Measurements from ENCODE around the gene FGF18. TPM values are rescaled to one million over a fixed set of nuclear protein-coding genes. Genes with fewer than 3 reads are reported as not detected.
A peak's percentile ranks its signal among the peaks of the same experiment; 100 is the strongest.
"Not testable (repeated sequence)": the region's sequence is repeated elsewhere in the genome, so short reads cannot be mapped to it uniquely, and the experiment has no call there.

FGF18 gene
- total and polyA plus RNA-seq, 9 of the 15 experiments (the other 6 are each of a cell fraction or from before 2014, with no cell fraction given): 0.05 to 0.18 (median 0.11) TPM; not detected in 6

DNA sequence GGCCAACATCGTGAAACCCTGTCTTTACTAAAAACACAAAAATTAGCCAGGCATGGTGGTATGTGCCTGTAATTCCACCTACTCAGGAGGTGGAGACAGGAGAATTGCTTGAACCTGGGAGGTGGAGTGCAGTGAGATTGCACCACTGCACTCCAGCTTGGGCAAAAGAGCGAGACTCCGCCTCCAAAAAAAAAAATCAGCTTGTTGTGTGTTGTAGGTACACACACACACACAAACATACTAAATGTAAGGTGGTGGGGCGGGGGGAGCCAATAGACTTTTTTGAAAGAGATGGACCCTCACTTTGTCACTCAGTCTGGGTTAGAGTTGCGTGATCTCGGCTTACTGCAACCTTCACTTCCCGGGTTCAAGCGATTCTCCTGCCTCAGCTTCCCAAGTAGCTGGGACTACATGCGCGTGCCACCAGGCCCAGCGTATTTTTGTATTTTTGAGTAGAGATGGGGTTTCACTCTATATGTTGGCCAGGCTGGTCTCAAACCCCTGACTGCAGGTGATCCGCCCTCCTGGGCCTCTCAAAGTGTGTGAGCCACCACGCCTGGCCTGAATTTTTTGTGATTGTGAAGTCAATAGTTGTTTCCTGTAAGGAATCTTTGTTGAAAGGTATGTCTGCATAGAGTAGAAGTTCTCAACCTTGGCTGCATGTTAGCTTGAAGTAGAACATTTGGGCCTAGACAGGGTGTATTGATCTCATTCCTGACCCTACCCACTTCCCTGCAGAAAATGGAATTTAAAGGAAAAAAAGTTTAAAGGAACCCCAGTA is 18.1 kb upstream of the FGF18 start (continued):
- TF ChIP-seq, protein P1, sequence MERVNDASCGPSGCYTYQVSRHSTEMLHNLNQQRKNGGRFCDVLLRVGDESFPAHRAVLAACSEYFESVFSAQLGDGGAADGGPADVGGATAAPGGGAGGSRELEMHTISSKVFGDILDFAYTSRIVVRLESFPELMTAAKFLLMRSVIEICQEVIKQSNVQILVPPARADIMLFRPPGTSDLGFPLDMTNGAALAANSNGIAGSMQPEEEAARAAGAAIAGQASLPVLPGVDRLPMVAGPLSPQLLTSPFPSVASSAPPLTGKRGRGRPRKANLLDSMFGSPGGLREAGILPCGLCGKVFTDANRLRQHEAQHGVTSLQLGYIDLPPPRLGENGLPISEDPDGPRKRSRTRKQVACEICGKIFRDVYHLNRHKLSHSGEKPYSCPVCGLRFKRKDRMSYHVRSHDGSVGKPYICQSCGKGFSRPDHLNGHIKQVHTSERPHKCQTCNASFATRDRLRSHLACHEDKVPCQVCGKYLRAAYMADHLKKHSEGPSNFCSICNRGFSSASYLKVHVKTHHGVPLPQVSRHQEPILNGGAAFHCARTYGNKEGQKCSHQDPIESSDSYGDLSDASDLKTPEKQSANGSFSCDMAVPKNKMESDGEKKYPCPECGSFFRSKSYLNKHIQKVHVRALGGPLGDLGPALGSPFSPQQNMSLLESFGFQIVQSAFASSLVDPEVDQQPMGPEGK (CRISPR knock-in tag; IDR thresholded peaks at IDR 0.05; ENCODE audit: borderline replicate concordance): no peak
- TF ChIP-seq, protein P2, sequence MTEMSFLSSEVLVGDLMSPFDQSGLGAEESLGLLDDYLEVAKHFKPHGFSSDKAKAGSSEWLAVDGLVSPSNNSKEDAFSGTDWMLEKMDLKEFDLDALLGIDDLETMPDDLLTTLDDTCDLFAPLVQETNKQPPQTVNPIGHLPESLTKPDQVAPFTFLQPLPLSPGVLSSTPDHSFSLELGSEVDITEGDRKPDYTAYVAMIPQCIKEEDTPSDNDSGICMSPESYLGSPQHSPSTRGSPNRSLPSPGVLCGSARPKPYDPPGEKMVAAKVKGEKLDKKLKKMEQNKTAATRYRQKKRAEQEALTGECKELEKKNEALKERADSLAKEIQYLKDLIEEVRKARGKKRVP (CRISPR knock-in tag; IDR thresholded peaks at IDR 0.05): no peak
- TF ChIP-seq POLR2AphosphoS5 (IDR thresholded peaks at IDR 0.05; ENCODE audit: control insufficient read depth, insufficient read depth, low read depth, low read length): 0 out of 2 replicates have a peak, but pooled peaks have one; percentile 10
- TF ChIP-seq, protein P3, sequence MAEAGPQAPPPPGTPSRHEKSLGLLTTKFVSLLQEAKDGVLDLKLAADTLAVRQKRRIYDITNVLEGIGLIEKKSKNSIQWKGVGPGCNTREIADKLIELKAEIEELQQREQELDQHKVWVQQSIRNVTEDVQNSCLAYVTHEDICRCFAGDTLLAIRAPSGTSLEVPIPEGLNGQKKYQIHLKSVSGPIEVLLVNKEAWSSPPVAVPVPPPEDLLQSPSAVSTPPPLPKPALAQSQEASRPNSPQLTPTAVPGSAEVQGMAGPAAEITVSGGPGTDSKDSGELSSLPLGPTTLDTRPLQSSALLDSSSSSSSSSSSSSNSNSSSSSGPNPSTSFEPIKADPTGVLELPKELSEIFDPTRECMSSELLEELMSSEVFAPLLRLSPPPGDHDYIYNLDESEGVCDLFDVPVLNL (CRISPR knock-in tag; IDR thresholded peaks at IDR 0.05; ENCODE audit: low read depth): no peak

GRCh38 chr5:171402751-171403150 is 16.7 kb upstream of the FGF18 start:
- peaks cover 73% of the 10 kb centered on the region for H3K79me2 ChIP-seq (ENCODE audit: control insufficient read depth, insufficient read depth, low read length)
- FAIRE-seq; BruUV-seq (replicated peaks); H3K9me3 ChIP-seq (replicated peaks; ENCODE audit: control insufficient read depth, insufficient read depth, low read depth, low read length); H3K9ac ChIP-seq (ENCODE audit: insufficient read depth in 1 of 2, low read depth in 2 of 2, low read length in 2 of 2); DNase-seq (ENCODE audit: extremely low read depth in 1 of 4, low spot score in 3 of 4); H2AFZ ChIP-seq (ENCODE audit: low read depth, low read length); POLR2A ChIA-PET; H3K4me3 ChIP-seq; H3K4me1 ChIP-seq (replicated peaks in 1 of 2; ENCODE audit: control insufficient read depth in 2 of 2, insufficient read depth in 2 of 2, low read length in 2 of 2); H3K4me2 ChIP-seq (ENCODE audit: insufficient read depth, low read length); intact Hi-C loops (cut with micrococcal nuclease); H3K27ac ChIP-seq (ENCODE audit: extremely low read depth, low read depth, low read length); in situ Hi-C loops (cut with MboI); H3K27me3 ChIP-seq (ENCODE audit: control insufficient read depth in 2 of 2, insufficient read depth in 2 of 2, low read length in 2 of 2); ATAC-seq; H3K9me1 ChIP-seq (ENCODE audit: control insufficient read depth, insufficient read depth, low read length): not testable (repeated sequence)
- H3K36me3 ChIP-seq (ENCODE audit: control insufficient read depth, insufficient read depth, low read length): peaks cover 75% of the 10 kb centered on the region
- TF ChIP-seq POLR2A (conservative IDR thresholded peaks at IDR 0.05): 0 out of 2 replicates have a peak, but pooled peaks have one; percentile 21
- CTCF ChIA-PET (ENCODE audit: low intra/inter-chr PET ratio): interaction anchor here (0.6 kb wide), 1 partner anchor 706 kb away, joined by 3 read pairs; no protein-coding TSS in a partner anchor
- peaks cover 35% of the 10 kb centered on the region for H4K20me1 ChIP-seq (replicated peaks; ENCODE audit: control insufficient read depth, insufficient read depth, low read length)
